Spinal cord (tissue), 10 donors: ENCODE data around the gene XYLT1. TPM values are rescaled to one million over a fixed set of nuclear protein-coding genes. Genes with fewer than 3 reads are reported as not detected.

Experiments used
- DNase-seq, 6 donors: peaks; one replicate each; pipeline versions ENCODE4 v3.0.0 to v3.0.0-alpha.2; 2013 to 2015; ENCODE audit warnings: low spot score in 6 of 6, low read depth in 4 of 6
- H3K27ac ChIP-seq: one replicate; pipeline ENCODE4 v1.5.1; 2013; ENCODE audit warnings: low read depth, low read length, control low read depth
- H3K27me3 ChIP-seq: one replicate; pipeline ENCODE4 v1.6.1; 2013; ENCODE audit warnings: low read length; ENCODE audit not compliant: control insufficient read depth, insufficient read depth
- H3K36me3 ChIP-seq: one replicate; pipeline ENCODE4 v1.6.1; 2013; ENCODE audit warnings: low read length; ENCODE audit not compliant: control insufficient read depth, insufficient read depth
- H3K4me1 ChIP-seq: one replicate; pipeline ENCODE4 v1.6.1; 2013; ENCODE audit warnings: low read length; ENCODE audit not compliant: control insufficient read depth, insufficient read depth
- H3K4me3 ChIP-seq: one replicate; pipeline ENCODE4 v1.5.1; 2013; ENCODE audit warnings: low read depth, low read length, control low read depth
- H3K9me3 ChIP-seq: one replicate; pipeline ENCODE4 v1.6.1; 2013; ENCODE audit warnings: low read length; ENCODE audit not compliant: control insufficient read depth, insufficient read depth
- WGBS: methylation state at CpG from one replicate; pipeline ENCODE4 v1.1.5; 2013; ENCODE audit warnings: missing lambda C conversion rate; ENCODE audit not compliant: insufficient coverage; 5-methylcytosine and 5-hydroxymethylcytosine counted together
- polyA plus RNA-seq, 2 donors: library from polyadenylated mRNA; unstranded; fragments of 120-200 nt; gene quantifications; one replicate each; pipeline ENCODE4 v1.2.1, GENCODE V29; 2013; ENCODE audit not compliant: insufficient read length in 2 of 2
- total RNA-seq, 2 donors: library from RNA; depleted of rRNA in 1 of 2; stranded (reverse); fragments of 120-200 nt in 1 of 2; fragments of >200 nt in 1 of 2; gene quantifications; one replicate each; pipeline versions ENCODE4 v1.2.3 to v1.2.4, GENCODE V29; 2013 to 2014
- donor health status: healthy.

The XYLT1 gene
- total and polyA plus RNA-seq, 4 donors = 13.0 to 17.0 (median 15.2) TPM

GRCh38 chr16:17078931-17079631 is 391.7 kb downstream of the XYLT1 start:
- 62% methylated on average over 3 of the region's 5 CpGs for WGBS
- DNase-seq = peak in 2 of 6 donors; percentile 47 to 52
- no peak overlapping the region for H3K4me3 ChIP-seq

GRCh38 chr16:17076818-17077498 is 393.8 kb downstream of the XYLT1 start:
- Histone ChIP-seq H3K36me3 (no peaks in the 10 kb centered on the region), H3K4me1 (no peaks in the 10 kb centered on the region), H3K4me3 (no peak overlapping the region), H3K9me3 (no peaks in the 10 kb centered on the region), H3K27me3 (no peaks in the 10 kb centered on the region), H3K27ac (no peak overlapping the region)
- no peak for DNase-seq
- WGBS = 89% methylated on average over 2 of the region's 5 CpGs

More at GRCh38 chr16:17078931-17079631, 391.7 kb downstream of the XYLT1 start:
- no peaks in the 10 kb centered on the region for H3K9me3 ChIP-seq
- no peak overlapping the region for H3K27ac ChIP-seq
- no peaks in the 10 kb centered on the region for H3K36me3 ChIP-seq
- H3K4me1 ChIP-seq = no peaks in the 10 kb centered on the region
- no peaks in the 10 kb centered on the region for H3K27me3 ChIP-seq

GRCh38 chr16:17076092-17076754 is 394.5 kb downstream of the XYLT1 start:
- Histone ChIP-seq H3K27ac (no peak overlapping the region), H3K4me1 (peaks cover under 1% of the 10 kb centered on the region), H3K9me3 (no peaks in the 10 kb centered on the region), H3K4me3 (no peak overlapping the region), H3K36me3 (no peaks in the 10 kb centered on the region), H3K27me3 (no peaks in the 10 kb centered on the region)
- 83% methylated on average over 4 of the region's 9 CpGs for WGBS
- peak in 1 of 6 donors; percentile 34 for DNase-seq

- Histone ChIP-seq H3K27me3 (no peaks in the 10 kb centered on the region), H3K4me1 (peaks cover 12% of the 10 kb centered on the region), H3K27ac (no peak overlapping the region), H3K36me3 (no peaks in the 10 kb centered on the region), H3K4me3 (no peak overlapping the region), H3K9me3 (no peaks in the 10 kb centered on the region)
- no peak for DNase-seq
- WGBS = no CpG with 5 or more reads among the region's 2 CpGs
These were observed 398.7 kb downstream of the XYLT1 start for GRCh38 chr16:17072104-17072503.

GRCh38 chr16:17070882-17071592 is 399.7 kb downstream of the XYLT1 start:
- peak; percentile 31 to 95 (median 57) for DNase-seq
- Histone ChIP-seq H3K36me3 (no peaks in the 10 kb centered on the region), H3K9me3 (no peaks in the 10 kb centered on the region), H3K27ac (no peak overlapping the region), H3K27me3 (no peaks in the 10 kb centered on the region), H3K4me3 (no peak overlapping the region), H3K4me1 (peaks cover 12% of the 10 kb centered on the region)
- 3% methylated on average over 6 of the region's 16 CpGs for WGBS

- DNase-seq = no peak
These were observed 401.1 kb downstream of the XYLT1 start for GRCh38 chr16:17069681-17070080.

GRCh38 chr16:17068524-17068923 is 402.2 kb downstream of the XYLT1 start:
- no peak for DNase-seq
- Histone ChIP-seq H3K4me1 (peaks cover 12% of the 10 kb centered on the region), H3K9me3 (no peaks in the 10 kb centered on the region), H3K27me3 (no peaks in the 10 kb centered on the region), H3K4me3 (no peak overlapping the region), H3K36me3 (no peaks in the 10 kb centered on the region), H3K27ac (no peak overlapping the region)
- no CpG with 5 or more reads among the region's 3 CpGs for WGBS

More at GRCh38 chr16:17069681-17070080, 401.1 kb downstream of the XYLT1 start:
- Histone ChIP-seq H3K36me3 (no peaks in the 10 kb centered on the region), H3K9me3 (no peaks in the 10 kb centered on the region), H3K27me3 (no peaks in the 10 kb centered on the region), H3K27ac (no peak overlapping the region), H3K4me3 (no peak overlapping the region), H3K4me1 (peaks cover 12% of the 10 kb centered on the region)
- WGBS = 58% methylated on average over 2 of the region's 2 CpGs

- Histone ChIP-seq H3K4me3 (no peak overlapping the region), H3K27me3 (no peaks in the 10 kb centered on the region), H3K27ac (no peak overlapping the region), H3K9me3 (no peaks in the 10 kb centered on the region), H3K4me1 (peaks cover 12% of the 10 kb centered on the region), H3K36me3 (no peaks in the 10 kb centered on the region)
- DNase-seq = no peak
- WGBS = 93% methylated on average over 3 of the region's 4 CpGs
These were observed 402.9 kb downstream of the XYLT1 start for GRCh38 chr16:17067882-17068281.
